Measurements from ENCODE around the gene ELOVL1. TPM values are rescaled to one million over a fixed set of nuclear protein-coding genes. Genes with fewer than 3 reads are reported as not detected.

ELOVL1 gene
- polyA plus RNA-seq, 1 donor (not counting 4 experiments of a cell fraction or from before 2014, with no cell fraction given) = 283 TPM

DNA sequence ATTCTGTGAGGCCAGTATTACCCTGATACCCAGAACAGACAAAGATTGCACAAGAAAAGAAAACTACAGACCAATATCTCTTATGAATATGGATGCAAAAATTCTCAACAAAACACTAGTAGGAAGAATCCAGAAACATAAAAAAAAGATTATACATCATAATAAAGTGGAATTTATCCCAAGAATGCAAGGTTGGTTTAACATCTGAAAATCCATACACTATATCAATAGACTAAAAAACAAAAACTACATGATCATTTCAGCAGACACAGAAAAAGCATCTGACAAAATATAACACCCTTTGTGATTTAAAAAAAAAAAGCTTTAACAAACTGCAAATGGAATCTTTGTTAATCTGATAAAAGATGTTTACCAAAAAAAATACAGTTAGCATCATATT, 42.4 kb downstream of the ELOVL1 start:
- H3K9ac ChIP-seq (ENCODE audit: control insufficient read depth, extremely low read depth, insufficient read depth, low read length) = no peak overlapping the region
- H3K9me3 ChIP-seq (ENCODE audit: control insufficient read depth, low read depth, low read length) = no peaks in the 10 kb centered on the region
- no peaks in the 10 kb centered on the region for H3K36me3 ChIP-seq (ENCODE audit: control insufficient read depth in 2 of 2, extremely low read depth in 1 of 2, insufficient read depth in 2 of 2, low read length in 2 of 2)
- H3K27me3 ChIP-seq (ENCODE audit: control insufficient read depth, extremely low read depth, insufficient read depth, low read length) = no peaks in the 10 kb centered on the region
- no peak overlapping the region for H3K27ac ChIP-seq (ENCODE audit: control insufficient read depth, insufficient read depth, low read length)
- peaks cover 7% of the 10 kb centered on the region for H3K4me1 ChIP-seq (ENCODE audit: control insufficient read depth, extremely low read depth, insufficient read depth, low read length)
- H4K20me1 ChIP-seq (ENCODE audit: control insufficient read depth, extremely low read depth, insufficient read depth, low read length) = no peaks in the 10 kb centered on the region
- FAIRE-seq (no peak), DNase-seq (ENCODE audit: low read depth, low spot score) (no peak)
- H3K79me2 ChIP-seq (ENCODE audit: control insufficient read depth, insufficient read depth, low read length) = no peaks in the 10 kb centered on the region
- no peak overlapping the region for H3K4me2 ChIP-seq (ENCODE audit: control insufficient read depth, extremely low read depth, insufficient read depth, low read depth, low read length)
- no peak for TF ChIP-seq EZH2 (IDR thresholded peaks at IDR 0.05; ENCODE audit: low read length)
- TF ChIP-seq, protein P1, sequence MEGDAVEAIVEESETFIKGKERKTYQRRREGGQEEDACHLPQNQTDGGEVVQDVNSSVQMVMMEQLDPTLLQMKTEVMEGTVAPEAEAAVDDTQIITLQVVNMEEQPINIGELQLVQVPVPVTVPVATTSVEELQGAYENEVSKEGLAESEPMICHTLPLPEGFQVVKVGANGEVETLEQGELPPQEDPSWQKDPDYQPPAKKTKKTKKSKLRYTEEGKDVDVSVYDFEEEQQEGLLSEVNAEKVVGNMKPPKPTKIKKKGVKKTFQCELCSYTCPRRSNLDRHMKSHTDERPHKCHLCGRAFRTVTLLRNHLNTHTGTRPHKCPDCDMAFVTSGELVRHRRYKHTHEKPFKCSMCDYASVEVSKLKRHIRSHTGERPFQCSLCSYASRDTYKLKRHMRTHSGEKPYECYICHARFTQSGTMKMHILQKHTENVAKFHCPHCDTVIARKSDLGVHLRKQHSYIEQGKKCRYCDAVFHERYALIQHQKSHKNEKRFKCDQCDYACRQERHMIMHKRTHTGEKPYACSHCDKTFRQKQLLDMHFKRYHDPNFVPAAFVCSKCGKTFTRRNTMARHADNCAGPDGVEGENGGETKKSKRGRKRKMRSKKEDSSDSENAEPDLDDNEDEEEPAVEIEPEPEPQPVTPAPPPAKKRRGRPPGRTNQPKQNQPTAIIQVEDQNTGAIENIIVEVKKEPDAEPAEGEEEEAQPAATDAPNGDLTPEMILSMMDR (optimal IDR thresholded peaks at IDR 0.05 in 1 of 3, IDR thresholded peaks at IDR 0.05 in 1 of 3, conservative IDR thresholded peaks at IDR 0.05 in 1 of 3; ENCODE audit: extremely low read depth in 1 of 3, insufficient read depth in 2 of 3, low read length in 3 of 3) = no peak
- no peak overlapping the region for H3K4me3 ChIP-seq (ENCODE audit: control insufficient read depth in 2 of 3, extremely low read depth in 1 of 3, insufficient read depth in 2 of 3, low read depth in 1 of 3, low read length in 3 of 3)
- H2AFZ ChIP-seq (ENCODE audit: control insufficient read depth, low read length) = no peak overlapping the region
- no peaks in the 10 kb centered on the region for H3K9me1 ChIP-seq (ENCODE audit: control insufficient read depth, extremely low read depth, insufficient read depth, low read length)
- dilution Hi-C loops (cut with MboI; ENCODE audit: extremely low pct_ligation_motif_present, low sequenced_read_pairs) = no loop called here

DNA sequence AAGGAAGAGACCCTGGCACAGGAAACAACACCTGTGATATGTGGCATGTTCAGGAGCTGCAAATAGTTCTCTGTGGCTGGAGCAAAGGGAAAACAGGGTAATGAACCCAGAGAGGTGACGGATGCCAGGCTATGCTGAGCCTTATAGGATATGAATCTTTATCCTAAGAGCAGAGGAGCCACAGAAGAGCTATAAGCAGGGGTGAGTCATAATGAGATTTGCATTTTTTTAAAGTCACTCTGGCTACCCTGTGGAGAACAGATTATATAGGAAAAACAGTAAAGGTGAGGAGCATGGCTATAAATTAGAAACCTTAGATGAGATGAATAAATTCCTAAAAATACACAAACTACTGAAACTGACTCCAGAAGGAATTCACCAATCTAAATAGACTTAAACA, 43.0 kb downstream of the ELOVL1 start:
- dilution Hi-C loops (cut with MboI; ENCODE audit: extremely low pct_ligation_motif_present, low sequenced_read_pairs) = no loop called here
- Histone ChIP-seq H3K27ac (ENCODE audit: control insufficient read depth, insufficient read depth, low read length) (no peak overlapping the region), H3K27me3 (ENCODE audit: control insufficient read depth, extremely low read depth, insufficient read depth, low read length) (no peaks in the 10 kb centered on the region), H3K9me3 (ENCODE audit: control insufficient read depth, low read depth, low read length) (no peaks in the 10 kb centered on the region), H3K79me2 (ENCODE audit: control insufficient read depth, insufficient read depth, low read length) (no peaks in the 10 kb centered on the region), H3K36me3 (ENCODE audit: control insufficient read depth in 2 of 2, extremely low read depth in 1 of 2, insufficient read depth in 2 of 2, low read length in 2 of 2) (no peaks in the 10 kb centered on the region), H3K4me1 (ENCODE audit: control insufficient read depth, extremely low read depth, insufficient read depth, low read length) (peaks cover 1% of the 10 kb centered on the region), H3K4me2 (ENCODE audit: control insufficient read depth, extremely low read depth, insufficient read depth, low read depth, low read length) (no peak overlapping the region), H3K9ac (ENCODE audit: control insufficient read depth, extremely low read depth, insufficient read depth, low read length) (no peak overlapping the region), H2AFZ (ENCODE audit: control insufficient read depth, low read length) (no peak overlapping the region), H3K9me1 (ENCODE audit: control insufficient read depth, extremely low read depth, insufficient read depth, low read length) (no peaks in the 10 kb centered on the region), H4K20me1 (ENCODE audit: control insufficient read depth, extremely low read depth, insufficient read depth, low read length) (no peaks in the 10 kb centered on the region), H3K4me3 (ENCODE audit: control insufficient read depth in 2 of 3, extremely low read depth in 1 of 3, insufficient read depth in 2 of 3, low read depth in 1 of 3, low read length in 3 of 3) (no peak overlapping the region)
- no peak for TF ChIP-seq EZH2 (IDR thresholded peaks at IDR 0.05; ENCODE audit: low read length)
- TF ChIP-seq, protein P1 (optimal IDR thresholded peaks at IDR 0.05 in 1 of 3, IDR thresholded peaks at IDR 0.05 in 1 of 3, conservative IDR thresholded peaks at IDR 0.05 in 1 of 3; ENCODE audit: extremely low read depth in 1 of 3, insufficient read depth in 2 of 3, low read length in 3 of 3) = no peak
- DNase-seq (ENCODE audit: low read depth, low spot score) = no peak
- no peak for FAIRE-seq

Data from keratinocyte (primary cell).